Central memory CD4-positive, alpha-beta T cell (primary cell): ENCODE data around the gene PCDHA4.
"Not testable (repeated sequence)": the region's sequence is repeated elsewhere in the genome, so short reads cannot be mapped to it uniquely, and the experiment has no call there.

Experiments
- DNase-seq: peaks from one replicate; pipeline ENCODE4 v3.0.0; 2022
- total RNA-seq, 3 experiments: gene quantifications; one replicate each; lab custom pipeline; 2026; lab: John Stamatoyannopoulos, UW

PCDHA4 gene
- total RNA-seq = 0 to 0.05 (median 0) reads per million in 3 experiments

- DNase-seq = no peak
These were observed at the start of gene PCDHA4 for GRCh38 chr5:140806834-140807775. Gene PCDHA4, plus strand, starts transcription at chr5:140807068.

GRCh38 chr5:140764177-140764973, 42.5 kb upstream of the PCDHA4 start:
- no peak for DNase-seq

DNA sequence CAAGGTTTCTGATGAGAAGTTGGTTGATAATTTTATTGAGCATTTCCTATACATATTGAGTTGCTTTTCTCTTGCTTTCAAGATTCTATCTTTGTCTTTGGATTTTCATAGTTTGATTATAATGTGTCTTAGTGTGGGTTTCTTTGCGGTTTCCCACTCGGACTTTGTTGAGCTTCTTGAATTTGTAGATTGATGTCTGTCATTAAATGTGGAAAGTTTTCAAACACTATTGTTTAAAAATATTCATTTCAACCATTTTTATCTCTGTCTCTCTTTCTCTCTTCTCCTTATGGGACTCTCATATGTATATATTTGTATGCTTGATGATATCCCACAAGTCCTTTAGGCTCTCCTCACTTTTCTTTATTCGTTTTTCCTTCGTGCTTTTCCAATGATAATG, 39.4 kb upstream of the PCDHA4 start:
- no peak for DNase-seq

- no peak for DNase-seq
These were observed 26.4 kb upstream of the PCDHA4 start for GRCh38 chr5:140780512-140780911.

- no peak for DNase-seq
These were observed 20.8 kb upstream of the PCDHA4 start, which contains the start of gene PCDHA1 for GRCh38 chr5:140785905-140786686. Gene PCDHA1, plus strand, starts transcription at chr5:140786140.

DNA sequence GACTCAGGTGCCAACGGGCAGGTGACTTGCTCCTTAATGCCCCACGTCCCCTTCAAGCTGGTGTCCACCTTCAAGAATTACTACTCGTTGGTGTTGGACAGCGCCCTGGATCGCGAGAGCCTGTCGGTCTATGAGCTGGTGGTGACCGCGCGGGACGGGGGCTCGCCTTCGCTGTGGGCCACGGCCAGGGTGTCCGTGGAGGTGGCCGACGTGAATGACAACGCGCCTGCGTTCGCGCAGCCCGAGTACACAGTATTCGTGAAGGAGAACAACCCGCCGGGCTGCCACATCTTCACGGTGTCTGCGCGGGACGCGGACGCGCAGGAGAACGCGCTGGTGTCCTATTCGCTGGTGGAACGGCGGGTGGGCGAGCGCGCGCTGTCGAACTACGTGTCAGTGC, 19.4 kb upstream of the PCDHA4 start:
- DNase-seq = not testable (repeated sequence)

GRCh38 chr5:140787849-140788504, 18.9 kb upstream of the PCDHA4 start:
- not testable (repeated sequence) for DNase-seq

DNA sequence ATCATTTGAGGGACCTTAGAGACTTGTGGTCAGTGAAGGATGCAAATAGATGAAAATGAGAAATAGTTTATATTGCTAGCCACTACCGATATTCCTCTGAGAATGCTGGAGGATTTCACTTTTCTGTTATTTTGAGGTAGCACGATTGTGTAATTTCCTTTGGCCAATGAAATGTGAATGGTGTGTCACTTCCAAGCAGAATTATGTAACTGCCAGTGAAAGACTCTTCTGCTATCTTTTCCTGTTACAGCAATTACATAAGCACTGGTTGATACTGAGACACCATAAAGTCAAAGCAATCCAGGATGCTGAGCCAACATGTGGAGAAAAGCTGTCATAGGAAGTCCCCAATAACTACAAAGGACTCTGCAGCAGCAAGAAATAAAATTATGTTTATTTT, 15.8 kb upstream of the PCDHA4 start:
- DNase-seq = no peak

DNA sequence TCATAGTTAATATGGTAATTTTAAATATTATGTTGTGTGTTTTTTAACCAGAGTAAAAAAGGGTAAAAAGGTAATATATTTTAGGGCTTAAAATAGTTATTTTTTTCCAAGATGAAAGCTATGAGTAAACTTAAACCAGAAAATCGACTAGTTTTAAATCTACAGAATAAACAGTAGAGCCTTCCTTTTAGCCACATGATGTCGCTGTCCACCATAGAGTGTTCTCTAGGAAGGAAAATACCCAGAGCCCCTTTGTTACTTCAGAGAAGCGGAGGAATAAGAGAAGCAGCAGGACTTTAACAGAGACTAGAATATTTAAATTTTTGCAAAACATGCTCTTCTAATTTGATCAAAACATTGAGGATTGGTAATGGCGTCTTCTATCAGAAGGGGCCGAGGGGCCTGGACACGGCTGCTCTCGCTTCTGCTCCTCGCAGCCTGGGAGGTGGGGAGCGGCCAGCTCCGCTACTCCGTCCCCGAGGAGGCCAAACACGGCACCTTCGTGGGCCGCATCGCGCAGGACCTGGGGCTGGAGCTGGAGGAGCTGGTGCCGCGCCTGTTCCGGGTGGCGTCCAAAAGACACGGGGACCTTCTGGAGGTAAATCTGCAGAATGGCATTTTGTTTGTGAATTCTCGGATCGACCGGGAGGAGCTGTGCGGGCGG, 12.1 kb upstream of the PCDHA4 start, which contains the start of gene PCDHA2:
PCDHA2 (plus strand) TSS at position 258 of the 664 bp plus-strand sequence.
- no peak for DNase-seq

GRCh38 chr5:140795259-140795641, 11.6 kb upstream of the PCDHA4 start:
- DNase-seq = no peak

GRCh38 chr5:140796072-140796717, 10.7 kb upstream of the PCDHA4 start:
- DNase-seq = not testable (repeated sequence)

- DNase-seq = no peak
These were observed 10.2 kb upstream of the PCDHA4 start for GRCh38 chr5:140796718-140797095.

- no peak for DNase-seq
These were observed 5.9 kb upstream of the PCDHA4 start, which contains the start of gene PCDHA3 for GRCh38 chr5:140800816-140801493. Gene PCDHA3, plus strand, starts transcription at chr5:140801057.

- DNase-seq = no peak
These were observed 5.4 kb upstream of the PCDHA4 start for GRCh38 chr5:140801494-140801841.

DNA sequence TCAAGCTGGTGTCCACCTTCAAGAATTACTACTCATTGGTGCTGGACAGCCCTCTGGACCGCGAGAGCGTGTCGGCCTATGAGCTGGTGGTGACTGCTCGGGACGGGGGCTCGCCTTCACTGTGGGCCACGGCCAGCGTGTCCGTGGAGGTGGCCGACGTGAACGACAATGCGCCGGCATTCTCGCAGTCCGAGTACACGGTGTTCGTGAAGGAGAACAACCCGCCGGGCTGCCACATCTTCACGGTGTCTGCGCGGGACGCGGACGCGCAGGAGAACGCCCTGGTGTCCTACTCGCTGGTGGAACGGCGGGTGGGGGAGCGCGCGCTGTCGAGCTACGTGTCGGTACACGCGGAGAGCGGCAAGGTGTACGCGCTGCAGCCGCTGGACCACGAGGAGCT, 4.5 kb upstream of the PCDHA4 start:
- DNase-seq = not testable (repeated sequence)

- DNase-seq = no peak
These were observed 4.0 kb upstream of the PCDHA4 start for GRCh38 chr5:140802781-140803271.

DNA sequence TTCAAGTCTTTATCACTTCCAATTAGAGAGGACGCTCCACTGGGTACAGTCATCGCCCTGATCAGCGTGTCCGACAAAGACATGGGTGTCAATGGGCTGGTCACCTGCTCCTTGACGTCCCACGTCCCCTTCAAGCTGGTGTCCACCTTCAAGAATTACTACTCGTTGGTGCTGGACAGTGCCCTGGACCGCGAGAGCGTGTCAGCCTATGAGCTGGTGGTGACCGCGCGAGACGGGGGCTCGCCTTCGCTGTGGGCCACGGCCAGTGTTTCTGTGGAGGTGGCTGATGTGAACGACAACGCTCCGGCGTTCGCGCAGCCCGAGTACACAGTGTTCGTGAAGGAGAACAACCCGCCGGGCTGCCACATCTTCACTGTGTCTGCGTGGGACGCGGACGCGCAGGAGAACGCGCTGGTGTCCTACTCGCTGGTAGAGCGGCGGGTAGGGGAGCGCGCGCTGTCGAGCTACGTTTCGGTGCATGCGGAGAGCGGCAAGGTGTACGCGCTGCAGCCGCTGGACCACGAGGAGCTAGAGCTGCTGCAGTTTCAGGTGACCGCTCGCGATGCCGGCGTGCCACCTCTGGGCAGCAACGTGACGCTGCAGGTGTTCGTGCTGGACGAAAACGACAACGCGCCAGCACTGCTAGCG, 1.5 kb downstream of the PCDHA4 start:
- not testable (repeated sequence) for DNase-seq

GRCh38 chr5:140808889-140809291, 2.0 kb downstream of the PCDHA4 start:
- DNase-seq = no peak
